HEK293 (cell line): ENCODE data around the gene COL11A2.

Experiments used
- BCL6B ChIP-seq: fragments of 450-650 bp; formaldehyde crosslinking; IDR thresholded peaks from 2 replicates; pipeline ENCODE4 v1.5.1; 2017; ENCODE audit warnings: missing biosample characterization, missing genetic modification characterization
- ELK4 ChIP-seq: IDR thresholded peaks from 2 replicates; pipeline ENCODE4 v1.6.1; 2011; ENCODE audit warnings: mild to moderate bottlenecking, low read depth, low read length, borderline replicate concordance
- GLIS1 ChIP-seq: fragments of 450-650 bp; formaldehyde crosslinking; IDR thresholded peaks from 2 replicates; pipeline ENCODE4 v1.5.1; 2016; ENCODE audit warnings: missing biosample characterization, missing genetic modification characterization
- KLF9 ChIP-seq: fragments of 450-650 bp; formaldehyde crosslinking; IDR thresholded peaks from 2 replicates; pipeline ENCODE4 v1.5.1; 2016; ENCODE audit warnings: missing biosample characterization, missing genetic modification characterization, low read depth
- PRDM1 ChIP-seq: fragments of 450-650 bp; formaldehyde crosslinking; IDR thresholded peaks from 2 replicates; pipeline ENCODE4; 2016; ENCODE audit warnings: missing biosample characterization, missing genetic modification characterization
- PRDM2 ChIP-seq: fragments of 450-650 bp; formaldehyde crosslinking; IDR thresholded peaks from 2 replicates; pipeline ENCODE4 v1.5.1; 2016; ENCODE audit warnings: missing biosample characterization, missing genetic modification characterization, borderline replicate concordance
- SCRT2 ChIP-seq: fragments of 450-650 bp; formaldehyde crosslinking; IDR thresholded peaks from 2 replicates; pipeline ENCODE4 v1.5.1; 2016; ENCODE audit warnings: missing biosample characterization, missing genetic modification characterization
- SP2 ChIP-seq: fragments of 450-650 bp; formaldehyde crosslinking; IDR thresholded peaks from 2 replicates; pipeline ENCODE4 v1.5.1; 2016; ENCODE audit warnings: missing biosample characterization, missing genetic modification characterization
- ZNF138 ChIP-seq: fragments of 450-650 bp; formaldehyde crosslinking; IDR thresholded peaks from 2 replicates; pipeline ENCODE4 v1.5.1; 2016; ENCODE audit warnings: missing biosample characterization, missing genetic modification characterization, borderline replicate concordance
- ZNF248 ChIP-seq: fragments of 450-650 bp; formaldehyde crosslinking; IDR thresholded peaks from 2 replicates; pipeline ENCODE4 v1.5.1; 2017; ENCODE audit warnings: missing biosample characterization, missing genetic modification characterization
- ZNF354C ChIP-seq: fragments of 450-650 bp; formaldehyde crosslinking; IDR thresholded peaks from 2 replicates; pipeline ENCODE4 v1.5.1; 2016; ENCODE audit warnings: missing biosample characterization, missing genetic modification characterization, low read depth, borderline replicate concordance
- ZNF391 ChIP-seq: fragments of 450-650 bp; formaldehyde crosslinking; IDR thresholded peaks from 2 replicates; pipeline ENCODE4 v1.5.1; 2016; ENCODE audit warnings: low read depth, missing biosample characterization, missing genetic modification characterization, borderline replicate concordance
- ZNF488 ChIP-seq: fragments of 450-650 bp; formaldehyde crosslinking; IDR thresholded peaks from 2 replicates; pipeline ENCODE4 v1.5.1; 2016; ENCODE audit warnings: missing biosample characterization, missing genetic modification characterization
- ZNF518A ChIP-seq: fragments of 450-650 bp; formaldehyde crosslinking; conservative IDR thresholded peaks from 2 replicates; pipeline ENCODE4 v1.5.1; 2016; ENCODE audit warnings: low read depth, missing biosample characterization, missing genetic modification characterization
- ZNF521 ChIP-seq: fragments of 450-650 bp; formaldehyde crosslinking; IDR thresholded peaks from 2 replicates; pipeline ENCODE4 v1.5.1; 2017; ENCODE audit warnings: missing biosample characterization, mild to moderate bottlenecking, missing genetic modification characterization
- ZNF530 ChIP-seq: fragments of 450-650 bp; formaldehyde crosslinking; IDR thresholded peaks from 2 replicates; pipeline ENCODE4 v1.5.1; 2016; ENCODE audit warnings: low read depth, missing biosample characterization, missing genetic modification characterization
- ZNF544 ChIP-seq: fragments of 450-650 bp; formaldehyde crosslinking; IDR thresholded peaks from 2 replicates; pipeline ENCODE4 v1.5.0; 2017; ENCODE audit warnings: missing biosample characterization, missing genetic modification characterization
- ZNF549 ChIP-seq: fragments of 450-650 bp; IDR thresholded peaks from 2 replicates; pipeline ENCODE4 v1.5.1; 2018; ENCODE audit warnings: missing biosample characterization, missing genetic modification characterization, mild to moderate bottlenecking, inconsistent platforms, moderate library complexity
- ZNF560 ChIP-seq: fragments of 450-650 bp; formaldehyde crosslinking; IDR thresholded peaks from 2 replicates; pipeline ENCODE4 v1.5.1; 2017; ENCODE audit warnings: missing biosample characterization, missing genetic modification characterization, borderline replicate concordance
- ZNF571 ChIP-seq: fragments of 450-650 bp; formaldehyde crosslinking; IDR thresholded peaks from 2 replicates; pipeline ENCODE4 v1.5.0; 2017; ENCODE audit warnings: missing biosample characterization, missing genetic modification characterization
- ZNF600 ChIP-seq: fragments of 450-650 bp; formaldehyde crosslinking; IDR thresholded peaks from 2 replicates; pipeline ENCODE4 v1.5.1; 2016; ENCODE audit warnings: missing biosample characterization, missing genetic modification characterization
- ZNF658 ChIP-seq: fragments of 450-650 bp; formaldehyde crosslinking; IDR thresholded peaks from 2 replicates; pipeline ENCODE4; 2016; ENCODE audit warnings: missing biosample characterization, missing genetic modification characterization
- ZSCAN23 ChIP-seq: fragments of 450-650 bp; formaldehyde crosslinking; IDR thresholded peaks from 2 replicates; pipeline ENCODE4 v1.5.1; 2016; ENCODE audit warnings: missing biosample characterization, missing genetic modification characterization

The COL11A2 gene

GRCh38 chr6:33161354-33162331, 30.6 kb downstream of the COL11A2 start (continued):
- TF ChIP-seq PRDM2 (tag by site-specific recombination) (no peak), ZNF488 (tag by site-specific recombination) (no peak), ZNF658 (no peak), GLIS1 (tag by site-specific recombination) (no peak), SCRT2 (tag by site-specific recombination) (no peak), ZNF549 (tag by site-specific recombination) (no peak), ZNF521 (no peak), BCL6B (tag by site-specific recombination) (no peak), PRDM1 (tag by site-specific recombination) (no peak), KLF9 (tag by site-specific recombination) (no peak; the same call in 1 of the 2 replicates), ELK4 (no peak), ZNF544 (no peak), ZNF138 (no peak), ZNF518A (tag by site-specific recombination) (0 out of 2 replicates have a peak, but pooled peaks have one; percentile 9), ZSCAN23 (tag by site-specific recombination) (no peak), ZNF560 (tag by site-specific recombination) (no peak), ZNF600 (tag by site-specific recombination) (peak; percentile 60; the same call in 1 of the 2 replicates), ZNF354C (tag by site-specific recombination) (no peak), ZNF248 (tag by site-specific recombination) (no peak), ZNF530 (no peak), SP2 (tag by site-specific recombination) (peak; percentile 61), ZNF571 (tag by site-specific recombination) (no peak), ZNF391 (0 out of 2 replicates have a peak, but pooled peaks have one; percentile 49)
